K562 (cell line): Measurements from ENCODE around the gene PDCD6IP. TPM values are rescaled to one million over a fixed set of nuclear protein-coding genes. Genes with fewer than 3 reads are reported as not detected.
A peak's percentile ranks its signal among the peaks of the same experiment; 100 is the strongest.

ENCODE experiments used
- CBX3 ChIP-seq, 2 experiments: IDR thresholded peaks; 1 replicate in 1 of 2; 2 replicates in 1 of 2; pipeline ENCODE4 v1.6.1; 2012; ENCODE audit warnings: inconsistent platforms in 2 of 2, low read length in 2 of 2, borderline replicate concordance in 1 of 2, control low read depth in 1 of 2
- CEBPB ChIP-seq: fragments of 450-650 bp; IDR thresholded peaks from 2 replicates; pipeline ENCODE4 v1.6.1; 2016; ENCODE audit warnings: missing genetic modification characterization, missing compliant biosample characterization
- EP300 ChIP-seq: IDR thresholded peaks from 2 replicates; pipeline ENCODE4 v1.6.1; 2012; ENCODE audit warnings: low read length, improper control_type of control experiment
- EP400 ChIP-seq: fragments of 450-650 bp; IDR thresholded peaks from 2 replicates; pipeline ENCODE4 v1.6.1; 2017; ENCODE audit warnings: antibody characterized with exemption, mild to moderate bottlenecking, moderate library complexity
- ETV6 ChIP-seq, 3 experiments: fragments of 150-350 bp in 1 of 3; sonication (generic) in 1 of 3; formaldehyde crosslinking in 1 of 3; IDR thresholded peaks; 2 replicates each; pipeline versions ENCODE4 v1.6.1 to v1.8.0; 2014 to 2022; ENCODE audit warnings: borderline replicate concordance in 2 of 3, low read depth in 2 of 3, antibody characterized with exemption in 1 of 3, low read length in 1 of 3, mild to moderate bottlenecking in 1 of 3, missing genetic modification reagents in 1 of 3
- FOS ChIP-seq: IDR thresholded peaks from 3 replicates; pipeline ENCODE4 v1.6.1; 2011; ENCODE audit not compliant: insufficient read length; ENCODE audit errors: extremely low read depth
- GATAD2A ChIP-seq: fragments of 450-650 bp; IDR thresholded peaks from 2 replicates; pipeline ENCODE4 v1.6.1; 2017
- HDAC3 ChIP-seq: fragments of 450-650 bp; IDR thresholded peaks from 2 replicates; pipeline ENCODE4 v1.6.1; 2018; ENCODE audit warnings: borderline replicate concordance, mild to moderate bottlenecking, moderate library complexity; ENCODE audit not compliant: partially characterized antibody
- HOMEZ ChIP-seq: fragments of 250-450 bp; sonication (Bioruptor Pico); IDR thresholded peaks from 2 replicates; pipeline ENCODE4 v1.4.0; 2020; ENCODE audit warnings: mild to moderate bottlenecking, moderate library complexity
- KLF1 ChIP-seq: fragments of 450-650 bp; IDR thresholded peaks from 2 replicates; pipeline ENCODE4 v1.6.1; 2016; ENCODE audit warnings: missing genetic modification characterization, missing compliant biosample characterization
- LCOR ChIP-seq: sonication (generic); formaldehyde crosslinking; IDR thresholded peaks from 2 replicates; pipeline ENCODE4 v1.8.0; 2022; ENCODE audit warnings: mild to moderate bottlenecking, missing genetic modification reagents
- MAFF ChIP-seq: IDR thresholded peaks from 2 replicates; pipeline ENCODE4 v1.6.1; 2012; ENCODE audit warnings: low read length, improper control_type of control experiment
- MBD2 ChIP-seq: sonication (generic); IDR thresholded peaks from 2 replicates; pipeline ENCODE4 v1.6.1; 2016; ENCODE audit warnings: low read depth, borderline replicate concordance
- NCOA4 ChIP-seq: fragments of 450-650 bp; IDR thresholded peaks from 2 replicates; pipeline ENCODE4 v1.6.1; 2018; ENCODE audit warnings: mild to moderate bottlenecking; ENCODE audit not compliant: partially characterized antibody
- NEUROD1 ChIP-seq: fragments of 150-350 bp; IDR thresholded peaks from 2 replicates; pipeline ENCODE4 v1.6.1; 2014; ENCODE audit warnings: borderline replicate concordance, low read length, low read depth; ENCODE audit not compliant: partially characterized antibody
- NFXL1 ChIP-seq: fragments of 450-650 bp; formaldehyde crosslinking; IDR thresholded peaks from 2 replicates; pipeline ENCODE4 v1.4.0; 2021; ENCODE audit warnings: mild to moderate bottlenecking
- PPARD ChIP-seq: fragments of 250-450 bp; sonication (Bioruptor Pico); IDR thresholded peaks from 2 replicates; pipeline ENCODE4 v1.8.0; 2022; ENCODE audit warnings: inconsistent platforms, mild to moderate bottlenecking, moderate library complexity
- TAF9B ChIP-seq: fragments of 450-650 bp; IDR thresholded peaks from 2 replicates; pipeline ENCODE4 v1.6.1; 2018; ENCODE audit warnings: mild to moderate bottlenecking; ENCODE audit not compliant: partially characterized antibody
- TBL1XR1 ChIP-seq, 2 experiments: IDR thresholded peaks; 2 replicates each; pipeline ENCODE4 v1.6.1; 2012; ENCODE audit warnings: improper control_type of control experiment in 2 of 2, low read length in 2 of 2, mild to moderate bottlenecking in 1 of 2
- TEAD2 ChIP-seq: fragments of 450-650 bp; IDR thresholded peaks from 2 replicates; pipeline ENCODE4 v1.6.1; 2016; ENCODE audit warnings: missing genetic modification characterization, control low read depth, missing compliant biosample characterization
- XRCC4 ChIP-seq: IDR thresholded peaks from one replicate; pipeline ENCODE4 v1.6.1; 2011; ENCODE audit not compliant: insufficient read depth, insufficient read length; ENCODE audit errors: extremely low read depth
- ZC3H11A ChIP-seq: IDR thresholded peaks from 2 replicates; pipeline ENCODE4 v1.6.1; 2012; ENCODE audit warnings: low read depth, low read length, improper control_type of control experiment
- ZNF274 ChIP-seq: IDR thresholded peaks from 2 replicates; pipeline ENCODE4 v1.6.1; 2011; ENCODE audit warnings: low read depth, mild to moderate bottlenecking, low read length, moderate library complexity, borderline replicate concordance
- ZNF3 ChIP-seq: fragments of 250-450 bp; sonication (Bioruptor Pico); IDR thresholded peaks from 2 replicates; pipeline ENCODE4 v1.5.0; 2021; ENCODE audit warnings: mild to moderate bottlenecking, moderate library complexity
- polyA plus RNA-seq, 8 experiments: library from polyadenylated mRNA; depleted of rRNA in 4 of 8; stranded (reverse) in 5 of 8; unstranded in 3 of 8; fragments of >200 nt; fragmentation: Nextera tagmentation in 2 of 8; fragmentation: Illumina TruSeq in 1 of 8; extraction: Ambion mirVana in 2 of 8; extraction: Trizol in 1 of 8; gene quantifications; 2 replicates each; pipeline versions ENCODE4 v1.2.1 to v1.2.3, GENCODE V29; 2011 to 2014; ENCODE audit warnings: inconsistent platforms in 1 of 8, missing spikeins in 1 of 8
- total RNA-seq, 7 experiments: library from RNA; depleted of rRNA in 6 of 7; stranded (reverse); fragments of >200 nt in 6 of 7; fragmentation: Illumina TruSeq in 2 of 7; extraction: Trizol in 2 of 7; gene quantifications; 2 replicates each; pipeline versions ENCODE4 v1.2.1 to v1.2.3, GENCODE V29; 2011 to 2021; ENCODE audit warnings: low replicate concordance in 1 of 7
- TF ChIP-seq, protein P1 (sequence below): sonication (generic); formaldehyde crosslinking; IDR thresholded peaks from 2 replicates; pipeline ENCODE4 v1.8.0; 2022; ENCODE audit warnings: mild to moderate bottlenecking, missing genetic modification reagents
- TF ChIP-seq, protein P2 (sequence below): sonication (generic); formaldehyde crosslinking; IDR thresholded peaks from 2 replicates; pipeline ENCODE4 v1.8.0; 2022; ENCODE audit warnings: missing genetic modification reagents, mild to moderate bottlenecking, moderate library complexity, borderline replicate concordance

PDCD6IP gene
- total and polyA plus RNA-seq, 9 of the 15 experiments (the other 6 are each of a cell fraction or from before 2014, with no cell fraction given), result 40.2 to 302 (median 122) TPM

- TF ChIP-seq NCOA4, result no peak
- no peak for TF ChIP-seq HOMEZ (CRISPR knock-in tag)
- TF ChIP-seq ZNF3, result no peak
- peak in 1 of 2 experiments; percentile 96; a peak in 2 of 3 replicates for TF ChIP-seq CBX3 (IDR thresholded peaks at IDR 0.05; ENCODE audit: borderline replicate concordance in 1 of 2, low read length in 2 of 2)
- peak; percentile 71 for TF ChIP-seq LCOR
- TF ChIP-seq ETV6 (IDR thresholded peaks at IDR 0.05; ENCODE audit: borderline replicate concordance in 1 of 2, low read depth in 2 of 2, low read length in 1 of 2), result peak in 1 of 2 experiments; percentile 7; a peak in 1 of 4 replicates
- TF ChIP-seq ETV6 (CRISPR knock-in tag; IDR thresholded peaks at IDR 0.05; ENCODE audit: borderline replicate concordance), result no peak
- peak; percentile 79 for TF ChIP-seq EP400
- TF ChIP-seq HDAC3, result peak; percentile 84
- peak in 1 of 2 experiments; percentile 95; a peak in 2 of 4 replicates for TF ChIP-seq TBL1XR1 (IDR thresholded peaks at IDR 0.05; ENCODE audit: low read length in 2 of 2)
- no peak for TF ChIP-seq GATAD2A
- TF ChIP-seq KLF1 (tag), result peak; percentile 66; the same call in 1 of the 2 replicates
- peak; percentile 77; the same call in 1 of the 2 replicates for TF ChIP-seq MAFF
- TF ChIP-seq, protein P1, sequence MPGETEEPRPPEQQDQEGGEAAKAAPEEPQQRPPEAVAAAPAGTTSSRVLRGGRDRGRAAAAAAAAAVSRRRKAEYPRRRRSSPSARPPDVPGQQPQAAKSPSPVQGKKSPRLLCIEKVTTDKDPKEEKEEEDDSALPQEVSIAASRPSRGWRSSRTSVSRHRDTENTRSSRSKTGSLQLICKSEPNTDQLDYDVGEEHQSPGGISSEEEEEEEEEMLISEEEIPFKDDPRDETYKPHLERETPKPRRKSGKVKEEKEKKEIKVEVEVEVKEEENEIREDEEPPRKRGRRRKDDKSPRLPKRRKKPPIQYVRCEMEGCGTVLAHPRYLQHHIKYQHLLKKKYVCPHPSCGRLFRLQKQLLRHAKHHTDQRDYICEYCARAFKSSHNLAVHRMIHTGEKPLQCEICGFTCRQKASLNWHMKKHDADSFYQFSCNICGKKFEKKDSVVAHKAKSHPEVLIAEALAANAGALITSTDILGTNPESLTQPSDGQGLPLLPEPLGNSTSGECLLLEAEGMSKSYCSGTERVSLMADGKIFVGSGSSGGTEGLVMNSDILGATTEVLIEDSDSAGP, result no peak
- peak; percentile 57 for TF ChIP-seq NEUROD1
- TF ChIP-seq XRCC4, result no peak
- peak; percentile 40; the same call in 1 of the 2 replicates for TF ChIP-seq MBD2
- TF ChIP-seq FOS, result peak; percentile 48
- no peak for TF ChIP-seq PPARD
- TF ChIP-seq CEBPB (tag), result peak; percentile 99
- TF ChIP-seq, protein P2, sequence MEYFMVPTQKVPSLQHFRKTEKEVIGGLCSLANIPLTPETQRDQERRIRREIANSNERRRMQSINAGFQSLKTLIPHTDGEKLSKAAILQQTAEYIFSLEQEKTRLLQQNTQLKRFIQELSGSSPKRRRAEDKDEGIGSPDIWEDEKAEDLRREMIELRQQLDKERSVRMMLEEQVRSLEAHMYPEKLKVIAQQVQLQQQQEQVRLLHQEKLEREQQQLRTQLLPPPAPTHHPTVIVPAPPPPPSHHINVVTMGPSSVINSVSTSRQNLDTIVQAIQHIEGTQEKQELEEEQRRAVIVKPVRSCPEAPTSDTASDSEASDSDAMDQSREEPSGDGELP (CRISPR knock-in tag), result peak; percentile 88
- TF ChIP-seq EP300, result peak; percentile 87
- TF ChIP-seq TEAD2, result no peak
- no peak for TF ChIP-seq ZC3H11A
- no peak for TF ChIP-seq NFXL1 (CRISPR knock-in tag)
- no peak for TF ChIP-seq ZNF274
- TF ChIP-seq TAF9B, result peak; percentile 81
These were observed 6.8 kb upstream of the PDCD6IP start (continued) for GRCh38 chr3:33791477-33792166.
